Nephron (organoid): ENCODE measurements around the gene RGPD8.
"Not testable (repeated sequence)": the region's sequence is repeated elsewhere in the genome, so short reads cannot be mapped to it uniquely, and the experiment has no call there.

Experiments used
- H3K27ac Mint-ChIP-seq, 3 experiments: 2 replicates each; pipeline ENCODE4 v1.8.0; 2020; ENCODE audit warnings: mixed read lengths in 3 of 3, mild to moderate bottlenecking in 2 of 3, moderate library complexity in 1 of 3
- H3K27me3 Mint-ChIP-seq: 2 replicates; pipeline ENCODE4 v1.8.0; 2021; ENCODE audit warnings: low read depth, mild to moderate bottlenecking, moderate library complexity, mixed read lengths
- H3K36me3 Mint-ChIP-seq: 2 replicates; pipeline ENCODE4 v1.8.0; 2020; ENCODE audit warnings: low read depth, mixed read lengths
- H3K4me1 Mint-ChIP-seq: 2 replicates; pipeline ENCODE4 v1.8.0; 2020; ENCODE audit warnings: mixed read lengths
- H3K4me3 Mint-ChIP-seq, 3 experiments: 2 replicates each; pipeline ENCODE4 v1.8.0; 2020; ENCODE audit warnings: mild to moderate bottlenecking in 3 of 3, mixed read lengths in 3 of 3, moderate library complexity in 2 of 3
- H3K9me3 Mint-ChIP-seq: 2 replicates; pipeline ENCODE4 v1.8.0; 2020; ENCODE audit warnings: mixed read lengths
- TF ChIP-seq, protein P1 (sequence below), 3 experiments: fragments of 200-600 bp; sonication (generic); IDR thresholded peaks; one replicate each; pipeline ENCODE4 v1.5.0; 2021; ENCODE audit warnings: antibody characterized with exemption in 3 of 3; ENCODE audit not compliant: unreplicated experiment in 3 of 3

RGPD8 gene

DNA sequence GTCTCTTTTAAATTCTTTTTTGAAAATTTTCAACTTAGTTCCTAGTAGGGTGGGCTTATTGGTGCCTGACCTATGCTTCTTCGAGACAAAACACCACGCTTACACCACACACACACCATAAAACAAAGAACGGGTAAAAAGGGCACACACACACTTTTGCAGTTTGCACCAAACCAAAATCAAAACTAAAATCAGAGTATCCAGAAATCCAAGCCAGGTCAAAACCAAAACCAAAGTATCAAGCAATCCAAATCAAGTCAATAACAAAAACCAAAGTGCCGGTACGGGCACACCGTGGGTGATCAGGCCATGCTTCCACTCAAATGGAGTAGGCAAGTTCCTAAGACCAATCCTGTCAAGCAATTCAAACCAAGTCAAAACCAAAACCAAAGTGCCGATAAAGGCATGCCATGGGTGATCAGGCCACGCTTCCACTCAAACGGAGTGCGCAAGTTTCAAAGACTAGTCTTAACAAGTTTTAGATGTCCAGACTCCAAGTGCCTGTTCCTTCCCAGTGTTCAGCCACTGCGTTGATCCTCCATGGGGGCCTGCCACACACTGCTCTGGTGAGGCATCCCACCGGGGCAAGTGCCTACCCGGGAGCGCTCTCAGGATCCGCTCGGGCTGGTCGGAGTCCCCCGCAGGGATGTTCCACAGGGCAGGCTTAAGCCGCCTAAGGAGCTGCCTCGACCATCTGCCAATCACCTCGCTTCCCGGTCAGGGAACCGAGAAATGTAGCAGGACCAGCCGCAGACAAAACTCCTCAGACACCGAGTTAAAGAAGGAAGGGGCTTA, 80.4 kb downstream of the RGPD8 start:
- H3K27me3 Mint-ChIP-seq, H3K4me3 Mint-ChIP-seq, H3K27ac Mint-ChIP-seq, H3K9me3 Mint-ChIP-seq, H3K4me1 Mint-ChIP-seq, H3K36me3 Mint-ChIP-seq: not testable (repeated sequence)

DNA sequence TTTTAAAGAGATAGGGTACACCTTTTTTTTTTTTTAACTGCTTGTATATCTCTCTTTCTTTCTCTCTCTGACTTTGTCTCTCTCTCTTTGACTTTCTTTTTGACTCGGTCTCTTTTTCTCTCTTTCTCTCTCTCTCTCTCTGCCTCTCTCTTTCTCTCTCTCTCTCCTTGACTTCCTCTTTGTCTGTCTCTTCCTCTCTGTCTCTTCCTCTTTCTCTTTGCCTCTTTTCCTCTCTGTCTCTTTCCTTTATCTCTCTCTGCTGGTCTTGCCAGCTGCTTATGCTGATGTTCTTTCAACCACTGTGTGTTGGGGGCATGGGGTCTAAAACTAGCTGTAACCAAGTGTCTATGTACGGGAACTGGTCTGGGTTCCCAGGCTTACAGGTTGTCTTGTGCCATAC, 81.2 kb downstream of the RGPD8 start:
- H3K27me3 Mint-ChIP-seq, H3K36me3 Mint-ChIP-seq, H3K27ac Mint-ChIP-seq, H3K4me1 Mint-ChIP-seq, H3K4me3 Mint-ChIP-seq, H3K9me3 Mint-ChIP-seq: not testable (repeated sequence)

DNA sequence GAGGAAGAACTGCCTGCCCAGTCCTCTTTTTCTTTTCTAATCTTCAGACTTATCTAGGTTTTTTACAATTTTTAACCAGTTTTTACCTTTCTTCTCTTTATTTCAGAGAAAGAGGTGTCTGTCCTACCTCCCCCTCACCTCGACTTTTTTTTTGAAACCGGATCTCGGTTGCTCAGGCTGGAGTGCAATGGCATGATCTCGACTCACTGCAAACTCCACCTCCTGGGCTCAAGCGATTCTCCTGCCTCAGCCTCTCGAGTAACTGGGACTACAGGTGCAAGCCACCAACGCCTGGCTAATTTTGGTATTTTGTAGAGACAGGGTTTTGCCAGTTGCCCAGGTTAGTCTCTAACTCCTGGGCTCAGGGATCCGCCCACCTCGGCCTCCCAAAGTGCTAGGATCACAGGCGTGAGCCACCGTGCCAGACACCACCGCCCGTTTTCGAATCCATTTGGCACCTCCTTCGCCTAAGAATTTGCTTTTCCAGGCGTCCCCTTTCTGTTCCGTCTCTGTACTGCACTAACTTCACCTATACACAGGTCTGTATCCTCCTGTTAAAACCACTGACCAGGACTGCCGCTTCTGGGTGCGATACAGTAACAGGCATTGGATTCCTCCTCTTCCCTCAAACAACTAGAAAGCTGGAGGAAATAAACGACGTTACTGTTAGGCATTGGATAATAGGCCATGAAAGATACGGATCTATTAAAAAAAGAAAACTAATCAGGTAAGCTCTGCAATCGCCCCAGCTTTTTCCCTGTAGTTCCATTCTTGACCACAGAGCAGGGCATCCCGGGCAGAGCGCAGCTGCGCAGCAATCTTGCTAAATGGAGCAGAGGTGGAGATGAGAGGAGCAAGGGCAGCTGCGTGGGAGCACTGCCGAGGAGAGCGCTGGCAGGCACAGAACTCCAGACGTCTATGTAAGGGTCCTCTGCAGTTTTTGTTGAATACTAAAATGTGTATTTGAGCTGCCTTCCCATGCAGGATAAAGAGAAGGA, 88.1 kb downstream of the RGPD8 start:
- Mint-ChIP-seq H3K9me3 (no peaks in the 10 kb centered on the region), H3K27me3 (peaks cover 12% of the 10 kb centered on the region), H3K36me3 (no peaks in the 10 kb centered on the region), H3K4me3 (no peak overlapping the region), H3K27ac (no peak overlapping the region), H3K4me1 (peaks cover 1% of the 10 kb centered on the region)
- TF ChIP-seq, protein P1, sequence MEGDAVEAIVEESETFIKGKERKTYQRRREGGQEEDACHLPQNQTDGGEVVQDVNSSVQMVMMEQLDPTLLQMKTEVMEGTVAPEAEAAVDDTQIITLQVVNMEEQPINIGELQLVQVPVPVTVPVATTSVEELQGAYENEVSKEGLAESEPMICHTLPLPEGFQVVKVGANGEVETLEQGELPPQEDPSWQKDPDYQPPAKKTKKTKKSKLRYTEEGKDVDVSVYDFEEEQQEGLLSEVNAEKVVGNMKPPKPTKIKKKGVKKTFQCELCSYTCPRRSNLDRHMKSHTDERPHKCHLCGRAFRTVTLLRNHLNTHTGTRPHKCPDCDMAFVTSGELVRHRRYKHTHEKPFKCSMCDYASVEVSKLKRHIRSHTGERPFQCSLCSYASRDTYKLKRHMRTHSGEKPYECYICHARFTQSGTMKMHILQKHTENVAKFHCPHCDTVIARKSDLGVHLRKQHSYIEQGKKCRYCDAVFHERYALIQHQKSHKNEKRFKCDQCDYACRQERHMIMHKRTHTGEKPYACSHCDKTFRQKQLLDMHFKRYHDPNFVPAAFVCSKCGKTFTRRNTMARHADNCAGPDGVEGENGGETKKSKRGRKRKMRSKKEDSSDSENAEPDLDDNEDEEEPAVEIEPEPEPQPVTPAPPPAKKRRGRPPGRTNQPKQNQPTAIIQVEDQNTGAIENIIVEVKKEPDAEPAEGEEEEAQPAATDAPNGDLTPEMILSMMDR (IDR thresholded peaks at IDR 0.05; ENCODE audit: unreplicated experiment in 3 of 3), result no peak

DNA sequence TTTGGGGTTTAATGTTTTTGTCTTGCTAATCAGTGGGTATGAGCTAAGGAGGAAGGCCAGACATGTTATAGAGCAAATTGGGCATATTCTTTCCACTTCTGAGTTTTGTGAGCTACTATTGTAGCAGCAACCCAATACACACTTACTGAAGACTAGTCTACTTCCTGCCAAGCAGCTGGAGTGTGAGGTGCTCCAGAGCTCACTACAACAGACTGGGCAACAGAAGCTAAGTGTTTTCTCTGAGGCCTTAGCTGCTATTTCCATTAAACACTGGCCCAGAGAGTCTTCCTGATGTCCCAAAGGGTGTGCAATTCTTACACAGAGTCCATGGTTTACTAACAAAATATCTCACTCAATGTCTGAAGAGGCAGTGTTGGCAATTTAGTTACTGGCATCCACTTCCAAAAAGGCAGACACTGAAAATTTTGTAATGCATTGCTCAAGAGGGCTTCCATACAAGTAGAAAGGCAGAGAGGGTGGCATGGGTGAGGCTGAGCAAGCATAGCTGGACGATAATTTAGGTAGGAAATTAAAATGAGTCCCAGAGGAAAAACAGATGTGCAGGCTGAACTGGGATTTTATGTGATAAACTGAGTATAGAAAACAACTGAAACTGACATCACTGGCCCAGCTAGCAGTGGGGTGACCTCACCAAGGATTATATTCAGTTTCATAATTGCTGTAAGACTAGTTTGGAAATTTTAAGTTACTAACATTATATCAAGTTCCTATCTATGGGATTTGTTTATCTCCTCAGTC, 89.4 kb downstream of the RGPD8 start:
- TF ChIP-seq, protein P1 (IDR thresholded peaks at IDR 0.05; ENCODE audit: unreplicated experiment in 3 of 3), result no peak
- Mint-ChIP-seq H3K27me3 (peaks cover 12% of the 10 kb centered on the region), H3K4me3 (no peak overlapping the region), H3K4me1 (peaks cover 14% of the 10 kb centered on the region), H3K9me3 (no peaks in the 10 kb centered on the region), H3K36me3 (no peaks in the 10 kb centered on the region), H3K27ac (no peak overlapping the region)

DNA sequence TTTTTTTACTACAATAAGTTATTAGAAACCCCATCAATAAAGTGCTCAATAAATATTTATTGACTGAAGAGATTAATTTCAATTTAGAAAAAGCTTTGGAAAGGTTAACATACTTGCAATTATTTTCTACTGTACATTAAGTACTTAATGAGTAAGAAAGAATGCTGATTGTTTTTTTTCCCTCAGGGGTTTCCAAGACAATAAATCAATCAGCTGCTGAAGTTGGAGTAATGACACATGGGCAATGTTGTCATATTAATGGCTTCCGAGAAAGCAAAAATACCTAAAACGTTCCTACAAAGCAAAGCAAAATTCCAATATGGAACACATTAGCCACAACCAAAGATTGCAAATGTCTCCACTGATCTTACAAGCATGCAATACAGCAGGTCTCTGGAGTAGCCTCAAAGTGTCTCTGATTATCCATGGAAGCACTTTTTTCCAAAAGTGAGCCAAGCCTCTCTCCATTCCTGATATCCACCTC, 91.3 kb downstream of the RGPD8 start:
- H3K4me1 Mint-ChIP-seq, result peaks cover 14% of the 10 kb centered on the region
- no peaks in the 10 kb centered on the region for H3K36me3 Mint-ChIP-seq
- no peak overlapping the region for H3K4me3 Mint-ChIP-seq
- peaks cover 12% of the 10 kb centered on the region for H3K27me3 Mint-ChIP-seq
- no peaks in the 10 kb centered on the region for H3K9me3 Mint-ChIP-seq
- TF ChIP-seq, protein P1 (IDR thresholded peaks at IDR 0.05; ENCODE audit: unreplicated experiment in 3 of 3), result no peak
- H3K27ac Mint-ChIP-seq, result no peak overlapping the region

DNA sequence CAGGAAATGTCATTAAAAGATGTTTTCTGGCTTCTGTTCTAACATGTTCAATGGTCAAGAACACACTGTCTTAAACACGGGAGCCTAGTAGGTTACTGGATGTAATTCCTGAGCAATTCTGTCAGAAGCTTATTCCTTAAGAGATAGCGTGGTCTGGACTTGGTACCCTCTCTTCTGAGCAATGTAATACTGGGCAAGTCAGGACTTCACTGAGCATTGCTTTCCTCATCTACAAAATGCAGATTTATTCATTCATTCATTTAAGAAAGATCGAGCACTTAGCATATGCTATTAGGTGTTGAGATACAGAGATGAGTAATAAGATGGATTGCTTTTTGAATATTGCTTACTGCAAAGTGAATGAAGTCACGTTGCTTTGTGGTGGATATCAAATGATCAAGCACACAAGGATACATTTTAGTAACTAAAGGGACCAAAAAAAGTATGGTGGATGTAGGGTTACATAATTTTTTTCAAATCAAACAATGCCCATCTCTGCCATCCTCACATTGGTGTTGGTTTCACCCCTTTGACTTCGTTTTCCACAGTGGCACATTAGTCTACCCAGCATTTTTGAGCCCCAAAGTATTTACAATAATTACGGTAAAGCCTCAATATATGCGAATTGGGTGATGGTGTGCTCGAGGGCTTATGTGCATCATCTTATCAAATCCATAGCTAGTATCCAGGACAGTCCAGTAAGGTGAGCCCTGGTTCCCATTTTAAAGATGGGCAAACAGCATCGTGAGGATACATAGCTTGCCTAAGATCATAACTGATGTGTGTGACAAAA, 92.8 kb downstream of the RGPD8 start:
- Mint-ChIP-seq H3K4me3 (no peak overlapping the region), H3K36me3 (no peaks in the 10 kb centered on the region), H3K9me3 (no peaks in the 10 kb centered on the region)

More for the DNA sequence above, 92.8 kb downstream of the RGPD8 start:
- TF ChIP-seq, protein P1 (IDR thresholded peaks at IDR 0.05; ENCODE audit: unreplicated experiment in 3 of 3), result no peak
- H3K27me3 Mint-ChIP-seq, result peaks cover 12% of the 10 kb centered on the region
- peaks cover 14% of the 10 kb centered on the region for H3K4me1 Mint-ChIP-seq
- peak overlapping the region; percentile 32 to 83 (median 54) for H3K27ac Mint-ChIP-seq
